Liver (tissue), 9 donors: ENCODE results near the gene GGA2. TPM values are rescaled to one million over a fixed set of nuclear protein-coding genes. Genes with fewer than 3 reads are reported as not detected.

Experiments
- DNase-seq: peaks from one replicate; pipeline ENCODE4 v3.0.0-alpha.2; 2017; ENCODE audit warnings: low spot score
- H3K27ac ChIP-seq, 2 donors: one replicate each; pipeline ENCODE4 v1.7.0; 2013; ENCODE audit warnings: inconsistent platforms in 2 of 2, low read length in 2 of 2, control low read depth in 1 of 2, low read depth in 1 of 2, mild to moderate bottlenecking in 1 of 2
- H3K27me3 ChIP-seq, 4 donors: one replicate each; pipeline versions ENCODE4 v1.6.1 to v1.7.0; 2013; ENCODE audit warnings: low read length in 3 of 4, inconsistent platforms in 1 of 4, mild to moderate bottlenecking in 1 of 4, moderate library complexity in 1 of 4; ENCODE audit not compliant: control insufficient read depth in 4 of 4, insufficient read depth in 4 of 4
- H3K36me3 ChIP-seq, 4 donors: one replicate each; pipeline versions ENCODE4 v1.6.1 to v1.7.0; 2013; ENCODE audit warnings: low read length in 3 of 4, mild to moderate bottlenecking in 3 of 4, low read depth in 1 of 4, moderate library complexity in 1 of 4; ENCODE audit not compliant: control insufficient read depth in 4 of 4, insufficient read depth in 3 of 4
- H3K4me1 ChIP-seq, 4 donors: one replicate each; pipeline versions ENCODE4 v1.6.1 to v1.7.0; 2013; ENCODE audit warnings: low read length in 3 of 4, mild to moderate bottlenecking in 3 of 4, moderate library complexity in 1 of 4; ENCODE audit not compliant: control insufficient read depth in 4 of 4, insufficient read depth in 4 of 4
- H3K4me3 ChIP-seq, 3 donors: one replicate each; pipeline versions ENCODE4 v1.6.1 to v1.7.0; 2013; ENCODE audit warnings: low read length in 3 of 3, control low read depth in 1 of 3, low read depth in 1 of 3, mild to moderate bottlenecking in 1 of 3
- H3K9ac ChIP-seq, 2 donors: one replicate each; pipeline ENCODE4 v1.7.0; 2013; ENCODE audit warnings: low read length in 2 of 2, mild to moderate bottlenecking in 2 of 2, moderate library complexity in 2 of 2, control low read depth in 1 of 2, low read depth in 1 of 2
- H3K9me3 ChIP-seq, 4 donors: one replicate each; pipeline versions ENCODE4 v1.6.1 to v1.7.0; 2013; ENCODE audit warnings: low read length in 3 of 4; ENCODE audit not compliant: control insufficient read depth in 4 of 4
- ATF3 ChIP-seq: IDR thresholded peaks from 2 replicates; pipeline ENCODE4 v1.6.1; 2016; ENCODE audit warnings: antibody characterized with exemption
- EGR1 ChIP-seq, 2 donors: IDR thresholded peaks; 2 replicates each; pipeline ENCODE4 v1.6.1; 2016 to 2018; ENCODE audit warnings: antibody characterized with exemption in 2 of 2, low read depth in 2 of 2
- FOXA1 ChIP-seq: IDR thresholded peaks from 2 replicates; pipeline ENCODE4 v1.6.1; 2016; ENCODE audit warnings: antibody characterized with exemption
- FOXA2 ChIP-seq: IDR thresholded peaks from 2 replicates; pipeline ENCODE4 v1.6.1; 2016; ENCODE audit warnings: antibody characterized with exemption
- GABPA ChIP-seq, 2 donors: IDR thresholded peaks in 1 of 2; conservative IDR thresholded peaks in 1 of 2; 2 replicates each; pipeline ENCODE4 v1.6.1; 2016; ENCODE audit warnings: antibody characterized with exemption in 2 of 2, mild to moderate bottlenecking in 1 of 2, moderate library complexity in 1 of 2
- HNF4A ChIP-seq, 2 donors: conservative IDR thresholded peaks; 2 replicates each; pipeline ENCODE4 v1.6.1; 2016; ENCODE audit warnings: antibody characterized with exemption in 2 of 2, mild to moderate bottlenecking in 2 of 2
- HNF4G ChIP-seq: IDR thresholded peaks from 2 replicates; pipeline ENCODE4 v1.6.1; 2016; ENCODE audit warnings: antibody characterized with exemption
- JUND ChIP-seq, 2 donors: IDR thresholded peaks; 2 replicates each; pipeline ENCODE4 v1.6.1; 2016; ENCODE audit warnings: antibody characterized with exemption in 2 of 2
- MAX ChIP-seq: IDR thresholded peaks from 2 replicates; pipeline ENCODE4 v1.6.1; 2016; ENCODE audit warnings: antibody characterized with exemption
- RAD21 ChIP-seq, 2 donors: IDR thresholded peaks; 2 replicates each; pipeline ENCODE4 v1.6.1; 2016; ENCODE audit warnings: antibody characterized with exemption in 2 of 2, mild to moderate bottlenecking in 2 of 2
- RXRA ChIP-seq, 2 donors: IDR thresholded peaks; 2 replicates each; pipeline ENCODE4 v1.6.1; 2017 to 2018; ENCODE audit warnings: antibody characterized with exemption in 2 of 2, mild to moderate bottlenecking in 1 of 2
- SP1 ChIP-seq: IDR thresholded peaks from 2 replicates; pipeline ENCODE4 v1.6.1; 2018; ENCODE audit warnings: antibody characterized with exemption, mild to moderate bottlenecking
- TAF1 ChIP-seq: conservative IDR thresholded peaks from 2 replicates; pipeline ENCODE4 v1.6.1; 2016; ENCODE audit warnings: antibody characterized with exemption, mild to moderate bottlenecking
- YY1 ChIP-seq: IDR thresholded peaks from 2 replicates; pipeline ENCODE4 v1.6.1; 2016; ENCODE audit warnings: antibody characterized with exemption, mild to moderate bottlenecking
- ZBTB33 ChIP-seq: IDR thresholded peaks from 2 replicates; pipeline ENCODE4 v1.6.1; 2016; ENCODE audit warnings: antibody characterized with exemption
- WGBS: extraction: QIAGEN DNeasy Blood & Tissue Kit; methylation state at CpG from one replicate; pipeline ENCODE4 v1.1.7; 2013; 5-methylcytosine and 5-hydroxymethylcytosine counted together
- polyA plus RNA-seq, 2 donors: library from polyadenylated mRNA; stranded (reverse) in 1 of 2; unstranded in 1 of 2; fragments of 200-250 nt in 1 of 2; fragments of >200 nt in 1 of 2; fragmentation: Nextera tagmentation in 1 of 2; extraction: Ambion mirVana in 1 of 2; gene quantifications; one replicate each; pipeline versions ENCODE4 v1.2.1 to v1.2.3, GENCODE V29; 2013 to 2015
- total RNA-seq, 2 donors: library from RNA; depleted of rRNA; stranded (reverse); fragments of >200 nt; gene quantifications; one replicate each; pipeline ENCODE4 v1.2.3, GENCODE V29; 2014
- donor health status: healthy.
- donor health status: healthy.
- donor health status: healthy.
- donor health status: healthy.
- donor health status: healthy.

The GGA2 gene
- total and polyA plus RNA-seq, 4 donors = 8.4 to 23.9 (median 16.0) TPM

GRCh38 chr16:23478566-23478965, 31.7 kb downstream of the GGA2 start:
- no peak for DNase-seq
- Histone ChIP-seq H3K27ac (no peak overlapping the region), H3K4me3 (no peak overlapping the region), H3K27me3 (no peaks in the 10 kb centered on the region), H3K9me3 (no peaks in the 10 kb centered on the region), H3K4me1 (no peaks in the 10 kb centered on the region), H3K9ac (no peak overlapping the region), H3K36me3 (peaks cover 22 to 82% (median 66%) of the 10 kb centered on the region in 4 donors)
- TF ChIP-seq SP1 (no peak), YY1 (no peak), RAD21 (IDR thresholded peaks at IDR 0.05) (no peak), FOXA2 (no peak), MAX (no peak), ZBTB33 (no peak), JUND (IDR thresholded peaks at IDR 0.05) (no peak), ATF3 (no peak), EGR1 (IDR thresholded peaks at IDR 0.05; ENCODE audit: low read depth in 2 of 2) (no peak), GABPA (IDR thresholded peaks at IDR 0.05 in 1 of 2, conservative IDR thresholded peaks at IDR 0.05 in 1 of 2) (no peak), TAF1 (no peak), FOXA1 (no peak)
- 99% methylated on average over 3 of the region's 3 CpGs for WGBS

GRCh38 chr16:23476289-23476688, 34.0 kb downstream of the GGA2 start:
- Histone ChIP-seq H3K27me3 (no peaks in the 10 kb centered on the region), H3K36me3 (peaks cover 17 to 63% (median 49%) of the 10 kb centered on the region in 4 donors), H3K27ac (no peak overlapping the region), H3K9ac (no peak overlapping the region), H3K4me1 (no peaks in the 10 kb centered on the region), H3K9me3 (no peaks in the 10 kb centered on the region), H3K4me3 (no peak overlapping the region)
- 99% methylated on average over 1 of the region's 1 CpG for WGBS
- no peak for TF ChIP-seq HNF4G
- no peak for TF ChIP-seq TAF1
- TF ChIP-seq ATF3 = no peak
- TF ChIP-seq RAD21 (IDR thresholded peaks at IDR 0.05) = no peak
- no peak for TF ChIP-seq JUND (IDR thresholded peaks at IDR 0.05)
- TF ChIP-seq RXRA (IDR thresholded peaks at IDR 0.05) = no peak
- no peak for TF ChIP-seq EGR1 (IDR thresholded peaks at IDR 0.05; ENCODE audit: low read depth in 2 of 2)
- TF ChIP-seq MAX = no peak
- no peak for DNase-seq

- no peak for DNase-seq
- Histone ChIP-seq H3K27ac (no peak overlapping the region), H3K4me1 (no peaks in the 10 kb centered on the region), H3K36me3 (peaks cover 4 to 58% (median 41%) of the 10 kb centered on the region in 4 donors), H3K9ac (no peak overlapping the region), H3K9me3 (no peaks in the 10 kb centered on the region), H3K4me3 (no peak overlapping the region), H3K27me3 (no peaks in the 10 kb centered on the region)
- no peak for TF ChIP-seq TAF1
- no peak for TF ChIP-seq HNF4A (conservative IDR thresholded peaks at IDR 0.05)
- TF ChIP-seq FOXA1 = no peak
- TF ChIP-seq SP1 = no peak
- WGBS = 78% methylated on average over 6 of the region's 6 CpGs
Measured at GRCh38 chr16:23469814-23470213, 40.5 kb downstream of the GGA2 start.
